Measurements from ENCODE around the gene MYRIP. TPM values are rescaled to one million over a fixed set of nuclear protein-coding genes. Genes with fewer than 3 reads are reported as not detected.

MYRIP gene
- total RNA-seq, 2 donors from 2014 or later, result 6.3 to 8.7 TPM

- Histone ChIP-seq H3K27ac (no peak overlapping the region), H3K4me3 (no peak overlapping the region), H3K9me3 (no peaks in the 10 kb centered on the region), H3K4me1 (no peaks in the 10 kb centered on the region), H3K9ac (ENCODE audit: low read depth in 2 of 2, low read length in 2 of 2) (no peak overlapping the region), H3K36me3 (no peaks in the 10 kb centered on the region), H3K27me3 (no peaks in the 10 kb centered on the region)
- intact Hi-C loops (cut with DNase I), result loop anchor here (10.0 kb wide), 1 partner anchor 628 kb away; no protein-coding TSS in a partner anchor
- TF ChIP-seq CTCF (IDR thresholded peaks at IDR 0.05), result no peak
- no peak for DNase-seq
Measured at GRCh38 chr3:40173227-40173721, 363.9 kb downstream of the MYRIP start.

DNA sequence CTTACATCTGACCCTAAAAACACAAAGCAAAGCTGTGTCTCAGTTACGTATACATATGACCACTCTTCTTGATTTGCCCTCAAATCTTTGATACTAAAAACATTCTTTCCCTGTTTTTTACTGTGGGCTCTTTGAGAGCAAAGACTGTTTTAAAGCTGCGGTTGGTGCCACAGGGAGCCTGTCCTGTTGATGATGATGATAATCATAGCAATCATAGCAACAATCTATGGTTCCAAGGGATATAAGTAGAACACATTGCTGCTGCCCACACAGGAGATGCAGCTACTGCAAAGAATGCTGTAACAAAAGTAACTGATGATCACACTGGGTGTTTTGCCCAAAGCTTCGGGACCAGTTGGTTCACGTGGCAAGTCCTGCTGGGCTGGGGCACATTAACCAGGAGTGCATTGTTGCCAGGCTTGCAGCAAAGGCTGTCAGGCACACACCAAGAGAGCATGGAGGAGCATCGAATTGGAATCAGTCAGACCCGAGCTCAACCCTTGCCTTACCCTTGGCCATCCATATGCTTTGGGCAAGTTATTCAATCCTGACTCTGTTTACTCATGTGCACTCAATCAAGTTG is 368.7 kb downstream of the MYRIP start:
- H3K27me3 ChIP-seq, result no peaks in the 10 kb centered on the region
- H3K9me3 ChIP-seq, result no peaks in the 10 kb centered on the region
- no peak overlapping the region for H3K9ac ChIP-seq (ENCODE audit: low read depth in 2 of 2, low read length in 2 of 2)
- intact Hi-C loops (cut with DNase I), result loop anchor here (5.0 to 10.0 kb wide), 3 partner anchors 366 to 633 kb away; no protein-coding TSS in a partner anchor
- H3K4me1 ChIP-seq, result no peaks in the 10 kb centered on the region
- DNase-seq, result no peak
- H3K36me3 ChIP-seq, result no peaks in the 10 kb centered on the region
- no peak overlapping the region for H3K4me3 ChIP-seq
- no peak for TF ChIP-seq CTCF (IDR thresholded peaks at IDR 0.05)
- no peak overlapping the region for H3K27ac ChIP-seq

DNA sequence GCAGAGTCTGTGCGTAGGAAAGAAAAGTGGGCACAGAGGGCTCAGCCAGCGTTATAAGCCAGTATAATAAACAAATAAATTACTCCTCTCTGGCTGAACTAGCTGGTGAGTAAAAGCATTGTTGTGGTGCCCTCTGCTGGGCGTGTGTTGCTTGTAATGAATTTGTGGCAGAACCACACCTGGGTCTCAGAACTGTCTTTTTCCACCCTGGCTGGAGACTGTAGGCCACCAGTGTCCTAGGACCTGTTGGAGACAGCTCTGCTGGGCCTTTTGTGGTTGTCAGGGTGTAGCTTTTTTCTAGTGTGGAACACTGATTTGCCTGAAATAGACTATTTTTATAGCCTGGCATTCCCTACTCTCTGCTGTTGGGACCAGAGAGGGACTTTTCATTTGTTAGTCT is 369.6 kb downstream of the MYRIP start:
- Histone ChIP-seq H3K4me1 (no peaks in the 10 kb centered on the region), H3K9ac (ENCODE audit: low read depth in 2 of 2, low read length in 2 of 2) (no peak overlapping the region), H3K27ac (no peak overlapping the region), H3K9me3 (no peaks in the 10 kb centered on the region), H3K4me3 (no peak overlapping the region), H3K36me3 (no peaks in the 10 kb centered on the region), H3K27me3 (no peaks in the 10 kb centered on the region)
- peak; percentile 79 for DNase-seq
- TF ChIP-seq CTCF (IDR thresholded peaks at IDR 0.05), result peak; percentile 67
- intact Hi-C loops (cut with DNase I), result loop anchor here (5.0 to 10.0 kb wide), 3 partner anchors 367 to 634 kb away; no protein-coding TSS in a partner anchor

GRCh38 chr3:40181182-40181581 is 371.8 kb downstream of the MYRIP start:
- no peak for DNase-seq
- Histone ChIP-seq H3K9me3 (no peaks in the 10 kb centered on the region), H3K9ac (ENCODE audit: low read depth in 2 of 2, low read length in 2 of 2) (no peak overlapping the region), H3K27me3 (no peaks in the 10 kb centered on the region), H3K4me1 (no peaks in the 10 kb centered on the region), H3K27ac (no peak overlapping the region), H3K4me3 (no peak overlapping the region), H3K36me3 (no peaks in the 10 kb centered on the region)
- intact Hi-C loops (cut with DNase I), result loop anchor here (5.0 kb wide), 1 partner anchor 474 kb away; no protein-coding TSS in a partner anchor
- no peak for TF ChIP-seq CTCF (IDR thresholded peaks at IDR 0.05)

- DNase-seq, result peak; percentile 2
- intact Hi-C loops (cut with DNase I), result no loop called here
Measured at GRCh38 chr3:40185029-40185695, 375.8 kb downstream of the MYRIP start.

More at GRCh38 chr3:40185029-40185695, 375.8 kb downstream of the MYRIP start:
- no peaks in the 10 kb centered on the region for H3K36me3 ChIP-seq
- H3K4me3 ChIP-seq, result no peak overlapping the region
- H3K4me1 ChIP-seq, result no peaks in the 10 kb centered on the region
- H3K27me3 ChIP-seq, result no peaks in the 10 kb centered on the region
- no peak overlapping the region for H3K9ac ChIP-seq (ENCODE audit: low read depth in 2 of 2, low read length in 2 of 2)
- no peak overlapping the region for H3K27ac ChIP-seq
- no peaks in the 10 kb centered on the region for H3K9me3 ChIP-seq
- no peak for TF ChIP-seq CTCF (IDR thresholded peaks at IDR 0.05)
